Endodermal cell (in vitro differentiated cells): ENCODE measurements around the gene EFNA5. TPM values are rescaled to one million over a fixed set of nuclear protein-coding genes. Genes with fewer than 3 reads are reported as not detected.

Experiments
- DNase-seq: peaks from one replicate; pipeline ENCODE4 v3.0.0-alpha.2; 2017
- H3K27ac ChIP-seq: 2 replicates; pipeline ENCODE4 v1.5.1; 2013; ENCODE audit warnings: mild to moderate bottlenecking, low read depth, low read length, moderate library complexity
- H3K27me3 ChIP-seq: 2 replicates; pipeline ENCODE4 v1.6.1; 2013; ENCODE audit warnings: mild to moderate bottlenecking, low read length, moderate library complexity; ENCODE audit not compliant: insufficient read depth, control insufficient read depth, poor library complexity, severe bottlenecking
- H3K36me3 ChIP-seq: 2 replicates; pipeline ENCODE4 v1.7.0; 2013; ENCODE audit warnings: mild to moderate bottlenecking, low read length, moderate library complexity; ENCODE audit not compliant: control insufficient read depth, insufficient read depth
- H3K4me1 ChIP-seq: one replicate; pipeline ENCODE4 v1.7.0; 2013; ENCODE audit warnings: low read length; ENCODE audit not compliant: control insufficient read depth, insufficient read depth
- H3K4me3 ChIP-seq: 2 replicates; pipeline ENCODE4 v1.5.1; 2013; ENCODE audit warnings: mild to moderate bottlenecking, low read length, moderate library complexity
- H3K9ac ChIP-seq: 2 replicates; pipeline ENCODE4 v1.6.1; 2013; ENCODE audit warnings: mild to moderate bottlenecking, low read length, moderate library complexity; ENCODE audit not compliant: poor library complexity, severe bottlenecking; ENCODE audit errors: extremely low read depth
- H3K9me3 ChIP-seq: 2 replicates; pipeline ENCODE4 v1.6.1; 2013; ENCODE audit warnings: mild to moderate bottlenecking, low read length, moderate library complexity; ENCODE audit not compliant: control insufficient read depth
- H3K27ac Mint-ChIP-seq: 2 replicates; pipeline ENCODE4 v1.8.0; 2020; ENCODE audit warnings: mixed read lengths
- H3K27me3 Mint-ChIP-seq: 2 replicates; pipeline ENCODE4 v1.8.0; 2021; ENCODE audit warnings: mild to moderate bottlenecking, mixed read lengths; ENCODE audit not compliant: insufficient read depth
- H3K36me3 Mint-ChIP-seq: 2 replicates; pipeline ENCODE4 v1.8.0; 2020; ENCODE audit warnings: low read depth, mixed read lengths
- H3K4me1 Mint-ChIP-seq: 2 replicates; pipeline ENCODE4 v1.8.0; 2020; ENCODE audit warnings: mixed read lengths
- H3K4me3 Mint-ChIP-seq: 2 replicates; pipeline ENCODE4 v1.8.0; 2020; ENCODE audit warnings: mild to moderate bottlenecking, moderate library complexity, mixed read lengths
- H3K9me3 Mint-ChIP-seq: 2 replicates; pipeline ENCODE4 v1.8.0; 2020; ENCODE audit warnings: mild to moderate bottlenecking, mixed read lengths
- WGBS, 2 experiments: methylation state at CpG; one replicate each; pipeline versions ENCODE4 v1.1.5 to v1.1.7; 2013; ENCODE audit warnings: missing lambda C conversion rate in 2 of 2, mixed read lengths in 1 of 2; ENCODE audit not compliant: insufficient coverage in 1 of 2, insufficient read length in 1 of 2; 5-methylcytosine and 5-hydroxymethylcytosine counted together
- total RNA-seq, 2 donors: library from RNA; stranded (reverse); fragmentation: NEBNext Ultra II Directional in 1 of 2; extraction: Animal tissue kit (Norgen Biotek cat#: 25700) in 1 of 2; gene quantifications; 2 replicates in 1 of 2; 3 replicates in 1 of 2; pipeline ENCODE4 v1.2.1, GENCODE V29; 2021
- TF ChIP-seq, protein P1 (sequence below): fragments of 200-600 bp; sonication (generic); conservative IDR thresholded peaks from 2 replicates; pipeline ENCODE4 v1.5.0; 2021; ENCODE audit warnings: antibody characterized with exemption, mild to moderate bottlenecking

Gene EFNA5
- total RNA-seq, 2 donors from 2014 or later, result 53.3 to 63.1 TPM

DNA sequence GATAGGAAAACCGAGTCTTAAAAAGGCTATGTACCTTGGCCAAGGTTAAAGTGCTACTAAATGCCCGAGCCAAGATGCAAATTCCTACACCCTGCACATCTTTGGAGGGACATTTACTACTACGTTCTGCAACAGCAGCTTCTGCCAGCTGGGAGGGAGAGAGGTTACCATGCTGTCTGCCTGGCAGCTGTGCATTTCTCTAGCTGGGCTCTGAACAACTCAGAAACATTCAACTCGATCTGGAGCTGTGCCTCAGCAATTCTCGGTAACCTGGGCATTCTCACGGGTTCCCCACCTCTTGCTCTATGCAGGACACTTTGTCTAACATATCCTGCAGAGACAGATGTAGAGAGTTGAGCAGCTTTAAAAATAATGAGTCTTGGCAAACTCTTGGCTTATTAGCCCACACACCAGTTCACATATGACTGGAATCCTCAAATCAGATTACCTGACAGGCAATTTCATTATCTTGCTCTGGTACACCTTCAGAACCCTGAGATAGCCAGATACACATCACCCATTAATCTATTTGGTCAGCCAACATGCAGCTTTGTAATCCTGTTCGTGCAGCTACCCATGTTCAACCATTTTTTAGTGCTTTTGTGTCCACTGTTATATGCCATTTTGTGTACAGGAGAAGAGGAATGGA is 115.8 kb downstream of the EFNA5 start:
- H3K27ac ChIP-seq, result no peak overlapping the region
- WGBS, 2 experiments, result 92 to 97% methylated on average over 5 to 7 of the region's 7 CpGs

DNA sequence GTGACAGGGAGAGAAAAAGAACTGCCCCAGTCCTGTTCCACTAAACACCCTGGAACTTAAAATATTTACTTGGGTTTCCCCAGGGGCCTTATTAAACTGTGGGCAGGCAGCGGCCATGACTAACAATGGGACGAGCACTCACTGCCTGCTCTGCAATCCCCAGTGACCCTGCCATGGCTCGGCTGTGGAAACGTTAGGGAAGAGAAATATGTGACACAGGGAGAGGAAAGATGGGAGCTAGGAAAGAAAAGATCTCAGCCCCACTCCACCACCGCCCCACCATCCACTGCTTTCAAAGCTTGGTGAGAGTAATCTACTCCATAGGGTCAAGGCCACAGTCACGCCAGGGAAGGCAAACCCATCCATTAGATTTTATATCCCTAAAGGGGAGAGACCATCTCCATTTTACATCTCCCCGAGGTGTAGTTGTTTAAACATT is 117.6 kb downstream of the EFNA5 start:
- Mint-ChIP-seq H3K27ac (no peak overlapping the region), H3K4me1 (peaks cover 22% of the 10 kb centered on the region), H3K36me3 (no peaks in the 10 kb centered on the region), H3K9me3 (no peaks in the 10 kb centered on the region), H3K4me3 (no peak overlapping the region), H3K27me3 (no peaks in the 10 kb centered on the region)
- TF ChIP-seq, protein P1, sequence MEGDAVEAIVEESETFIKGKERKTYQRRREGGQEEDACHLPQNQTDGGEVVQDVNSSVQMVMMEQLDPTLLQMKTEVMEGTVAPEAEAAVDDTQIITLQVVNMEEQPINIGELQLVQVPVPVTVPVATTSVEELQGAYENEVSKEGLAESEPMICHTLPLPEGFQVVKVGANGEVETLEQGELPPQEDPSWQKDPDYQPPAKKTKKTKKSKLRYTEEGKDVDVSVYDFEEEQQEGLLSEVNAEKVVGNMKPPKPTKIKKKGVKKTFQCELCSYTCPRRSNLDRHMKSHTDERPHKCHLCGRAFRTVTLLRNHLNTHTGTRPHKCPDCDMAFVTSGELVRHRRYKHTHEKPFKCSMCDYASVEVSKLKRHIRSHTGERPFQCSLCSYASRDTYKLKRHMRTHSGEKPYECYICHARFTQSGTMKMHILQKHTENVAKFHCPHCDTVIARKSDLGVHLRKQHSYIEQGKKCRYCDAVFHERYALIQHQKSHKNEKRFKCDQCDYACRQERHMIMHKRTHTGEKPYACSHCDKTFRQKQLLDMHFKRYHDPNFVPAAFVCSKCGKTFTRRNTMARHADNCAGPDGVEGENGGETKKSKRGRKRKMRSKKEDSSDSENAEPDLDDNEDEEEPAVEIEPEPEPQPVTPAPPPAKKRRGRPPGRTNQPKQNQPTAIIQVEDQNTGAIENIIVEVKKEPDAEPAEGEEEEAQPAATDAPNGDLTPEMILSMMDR, result no peak
- no peak for DNase-seq
- Histone ChIP-seq H3K27me3 (no peaks in the 10 kb centered on the region), H3K27ac (no peak overlapping the region), H3K4me3 (no peak overlapping the region), H3K9ac (no peak overlapping the region), H3K9me3 (no peaks in the 10 kb centered on the region), H3K36me3 (peaks cover 13% of the 10 kb centered on the region), H3K4me1 (peaks cover 7% of the 10 kb centered on the region)
- WGBS, 2 experiments, result 83 to 88% methylated on average over 1 to 7 of the region's 7 CpGs

More for the DNA sequence above, 115.8 kb downstream of the EFNA5 start:
- DNase-seq, result no peak
- H3K27ac Mint-ChIP-seq, result no peak overlapping the region
- H3K27me3 Mint-ChIP-seq, result no peaks in the 10 kb centered on the region
- Histone ChIP-seq H3K4me1 (peaks cover 20% of the 10 kb centered on the region), H3K4me3 (no peak overlapping the region), H3K9me3 (no peaks in the 10 kb centered on the region), H3K27me3 (no peaks in the 10 kb centered on the region), H3K36me3 (peaks cover 13% of the 10 kb centered on the region), H3K9ac (no peak overlapping the region)
- TF ChIP-seq, protein P1, result no peak
- H3K36me3 Mint-ChIP-seq, result no peaks in the 10 kb centered on the region
- H3K4me3 Mint-ChIP-seq, result no peak overlapping the region
- H3K9me3 Mint-ChIP-seq, result no peaks in the 10 kb centered on the region
- H3K4me1 Mint-ChIP-seq, result peaks cover 28% of the 10 kb centered on the region

DNA sequence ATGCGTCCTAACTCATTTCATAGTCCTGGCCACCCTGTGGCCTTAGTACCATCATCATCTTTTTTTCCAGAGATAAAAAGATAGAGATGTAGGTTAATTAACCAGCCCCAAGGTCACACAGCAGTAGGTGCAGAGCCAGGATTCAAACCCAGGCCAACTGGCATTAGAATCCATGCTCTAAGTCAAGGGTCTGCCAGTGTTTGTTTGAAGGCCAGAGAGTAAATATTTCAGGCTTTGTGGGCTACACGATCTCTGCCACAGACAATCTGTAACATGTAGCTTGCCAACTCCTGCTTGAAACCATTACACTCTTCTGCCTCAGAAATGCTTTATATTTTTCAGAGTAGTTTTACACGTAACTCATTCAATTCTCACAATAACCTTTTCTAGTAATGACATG is 119.6 kb downstream of the EFNA5 start:
- TF ChIP-seq, protein P1, result no peak
- peaks cover 18% of the 10 kb centered on the region for H3K36me3 ChIP-seq
- no peaks in the 10 kb centered on the region for H3K9me3 ChIP-seq
- no peak overlapping the region for H3K9ac ChIP-seq
- peaks cover 4% of the 10 kb centered on the region for H3K4me1 ChIP-seq
- no peak overlapping the region for H3K27ac ChIP-seq
- Mint-ChIP-seq H3K4me1 (peaks cover 16% of the 10 kb centered on the region), H3K27ac (no peak overlapping the region), H3K36me3 (no peaks in the 10 kb centered on the region), H3K9me3 (no peaks in the 10 kb centered on the region), H3K27me3 (no peaks in the 10 kb centered on the region), H3K4me3 (no peak overlapping the region)
- no peaks in the 10 kb centered on the region for H3K27me3 ChIP-seq
- DNase-seq, result no peak
- 90 to 96% methylated on average over 2 of the region's 3 CpGs for WGBS, 2 experiments
- H3K4me3 ChIP-seq, result no peak overlapping the region
